Mesendoderm (in vitro differentiated cells): Measurements from ENCODE around the gene MAGEA2B. TPM values are rescaled to one million over a fixed set of nuclear protein-coding genes. Genes with fewer than 3 reads are reported as not detected.
"Not testable (repeated sequence)": the region's sequence is repeated elsewhere in the genome, so short reads cannot be mapped to it uniquely, and the experiment has no call there.

Experiments used
- DNase-seq: peaks from one replicate; pipeline ENCODE4 v3.0.0; 2013
- H2AK5ac ChIP-seq: 2 replicates; pipeline ENCODE4 v1.6.1; 2013; ENCODE audit warnings: low read length, inconsistent platforms
- H2BK120ac ChIP-seq: 2 replicates; pipeline ENCODE4 v1.6.1; 2013; ENCODE audit warnings: low read depth, mild to moderate bottlenecking, low read length, moderate library complexity, mixed read lengths
- H2BK15ac ChIP-seq: replicated peaks from 2 replicates; pipeline ENCODE4 v1.6.1; 2013; ENCODE audit warnings: low read depth, mild to moderate bottlenecking, moderate library complexity
- H2BK5ac ChIP-seq: 2 replicates; pipeline ENCODE4 v1.6.1; 2013; ENCODE audit warnings: low read length, inconsistent platforms
- H3K18ac ChIP-seq: 2 replicates; pipeline ENCODE4 v1.6.1; 2013; ENCODE audit warnings: mild to moderate bottlenecking, low read length, mixed read lengths
- H3K23ac ChIP-seq: one replicate; pipeline ENCODE4 v1.6.1; 2013; ENCODE audit warnings: low read length
- H3K27ac ChIP-seq: 2 replicates; pipeline ENCODE4 v1.5.1; 2013; ENCODE audit warnings: low read depth, mild to moderate bottlenecking, inconsistent platforms, low read length, moderate library complexity
- H3K27me3 ChIP-seq: 2 replicates; pipeline ENCODE4 v1.6.1; 2013; ENCODE audit warnings: low read length, control low read depth, mild to moderate bottlenecking, inconsistent platforms; ENCODE audit not compliant: insufficient read depth, poor library complexity
- H3K36me3 ChIP-seq: 2 replicates; pipeline ENCODE4 v1.6.1; 2013; ENCODE audit warnings: low read length, inconsistent platforms; ENCODE audit not compliant: control insufficient read depth, insufficient read depth
- H3K4ac ChIP-seq: one replicate; pipeline ENCODE4 v1.6.1; 2013; ENCODE audit warnings: low read depth, mild to moderate bottlenecking, low read length, moderate library complexity
- H3K4me1 ChIP-seq: 2 replicates; pipeline ENCODE4 v1.6.1; 2013; ENCODE audit warnings: low read depth, low read length, inconsistent platforms; ENCODE audit not compliant: control insufficient read depth
- H3K4me2 ChIP-seq: 2 replicates; pipeline ENCODE4 v1.6.1; 2013; ENCODE audit warnings: low read length
- H3K4me3 ChIP-seq: 2 replicates; pipeline ENCODE4 v1.5.1; 2013; ENCODE audit warnings: mild to moderate bottlenecking, low read length
- H3K56ac ChIP-seq: one replicate; pipeline ENCODE4 v1.6.1; 2013; ENCODE audit warnings: low read length
- H3K79me1 ChIP-seq: 2 replicates; pipeline ENCODE4 v1.6.1; 2013; ENCODE audit warnings: low read length, inconsistent platforms
- H3K79me2 ChIP-seq: 2 replicates; pipeline ENCODE4 v1.6.1; 2013; ENCODE audit warnings: mild to moderate bottlenecking, low read length; ENCODE audit not compliant: control insufficient read depth, insufficient read depth
- H3K9ac ChIP-seq: 2 replicates; pipeline ENCODE4 v1.6.1; 2013; ENCODE audit warnings: low read length, inconsistent platforms
- H4K5ac ChIP-seq: one replicate; pipeline ENCODE4 v1.6.1; 2013; ENCODE audit warnings: low read length
- H4K8ac ChIP-seq: one replicate; pipeline ENCODE4 v1.6.1; 2013; ENCODE audit warnings: low read depth, mild to moderate bottlenecking, control low read depth, low read length, moderate library complexity
- WGBS: extraction: QIAGEN DNeasy Blood & Tissue Kit; methylation state at CpG from one replicate; pipeline ENCODE4 v1.1.7; 2013; ENCODE audit warnings: low lambda C conversion rate, missing lambda C conversion rate; ENCODE audit not compliant: insufficient coverage; ENCODE audit errors: extremely low coverage; 5-methylcytosine and 5-hydroxymethylcytosine counted together
- polyA plus RNA-seq, 2 experiments: library from polyadenylated mRNA; stranded (reverse); fragments of 200-250 nt; gene quantifications; one replicate each; pipeline ENCODE4 v1.2.3, GENCODE V29; 2013

MAGEA2B gene, protein sequence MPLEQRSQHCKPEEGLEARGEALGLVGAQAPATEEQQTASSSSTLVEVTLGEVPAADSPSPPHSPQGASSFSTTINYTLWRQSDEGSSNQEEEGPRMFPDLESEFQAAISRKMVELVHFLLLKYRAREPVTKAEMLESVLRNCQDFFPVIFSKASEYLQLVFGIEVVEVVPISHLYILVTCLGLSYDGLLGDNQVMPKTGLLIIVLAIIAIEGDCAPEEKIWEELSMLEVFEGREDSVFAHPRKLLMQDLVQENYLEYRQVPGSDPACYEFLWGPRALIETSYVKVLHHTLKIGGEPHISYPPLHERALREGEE
- polyA plus RNA-seq (2013, experiment 1 of 2), result 0.21 TPM
- polyA plus RNA-seq (2013, experiment 2 of 2), result 0.62 TPM

DNA sequence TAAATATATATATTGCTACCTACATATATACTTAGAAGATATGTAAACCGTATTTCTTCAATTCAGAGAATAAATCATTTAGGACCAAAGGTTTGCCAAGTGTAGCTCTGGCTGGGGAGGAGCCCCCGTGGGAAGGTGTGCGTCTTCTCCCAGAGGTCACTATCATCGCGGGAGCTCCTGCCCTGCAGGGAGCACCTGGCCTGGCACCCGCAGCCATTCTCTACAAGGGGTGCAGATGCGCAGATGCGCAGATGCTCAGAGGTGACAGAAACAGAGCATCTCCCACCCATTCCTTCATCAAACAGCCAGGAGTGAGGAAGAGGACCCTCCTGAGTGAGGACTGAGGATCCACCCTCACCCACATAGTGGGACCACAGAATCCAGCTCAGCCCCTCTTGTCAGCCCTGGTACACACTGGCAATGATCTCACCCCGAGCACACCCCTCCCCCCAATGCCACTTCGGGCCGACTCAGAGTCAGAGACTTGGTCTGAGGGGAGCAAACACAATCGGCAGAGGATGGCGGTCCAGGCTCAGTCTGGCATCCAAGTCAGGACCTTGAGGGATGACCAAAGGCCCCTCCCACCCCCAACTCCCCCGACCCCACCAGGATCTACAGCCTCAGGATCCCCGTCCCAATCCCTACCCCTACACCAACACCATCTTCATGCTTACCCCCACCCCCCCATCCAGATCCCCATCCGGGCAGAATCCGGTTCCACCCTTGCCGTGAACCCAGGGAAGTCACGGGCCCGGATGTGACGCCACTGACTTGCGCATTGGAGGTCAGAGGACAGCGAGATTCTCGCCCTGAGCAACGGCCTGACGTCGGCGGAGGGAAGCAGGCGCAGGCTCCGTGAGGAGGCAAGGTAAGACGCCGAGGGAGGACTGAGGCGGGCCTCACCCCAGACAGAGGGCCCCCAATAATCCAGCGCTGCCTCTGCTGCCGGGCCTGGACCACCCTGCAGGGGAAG lies at the start of gene MAGEA2B:
Gene MAGEA2B (plus strand): TSS at position 814 of the 973 bp plus-strand sequence. CDS start 2,479 bp downstream, outside the sequence.
- not testable (repeated sequence) for H3K23ac ChIP-seq, DNase-seq, H3K36me3 ChIP-seq, H4K5ac ChIP-seq, H2BK15ac ChIP-seq, H3K9ac ChIP-seq, H3K4me3 ChIP-seq, H3K27ac ChIP-seq, H3K4me1 ChIP-seq, H3K4ac ChIP-seq, H3K18ac ChIP-seq, H2BK120ac ChIP-seq, H3K79me1 ChIP-seq, H3K79me2 ChIP-seq, H3K56ac ChIP-seq, H2BK5ac ChIP-seq, H4K8ac ChIP-seq, H3K27me3 ChIP-seq, H3K4me2 ChIP-seq, H2AK5ac ChIP-seq
- WGBS, result no CpG with 5 or more reads among the region's 35 CpGs

DNA sequence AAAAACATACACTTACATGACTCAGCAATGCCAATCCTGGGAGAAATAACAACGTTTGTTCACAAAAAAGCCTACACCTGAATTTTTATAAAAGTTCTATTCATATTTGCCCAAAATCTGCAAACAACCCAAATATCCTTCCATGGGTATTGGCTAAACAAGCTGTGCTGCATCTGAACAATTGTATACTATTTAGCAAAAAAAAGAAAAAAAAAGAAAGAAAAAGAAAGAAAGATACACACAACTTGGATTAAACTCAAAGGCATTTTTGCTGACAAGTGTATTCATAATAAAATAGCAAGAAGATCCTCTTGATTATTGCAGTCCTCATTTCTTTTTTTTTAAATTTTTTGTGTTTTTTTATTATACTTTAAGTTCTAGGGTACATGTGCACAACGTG lies 40.3 kb upstream of the MAGEA2B start:
- Histone ChIP-seq H3K23ac (no peak overlapping the region), H3K36me3 (no peaks in the 10 kb centered on the region), H3K27ac (no peak overlapping the region), H3K18ac (no peak overlapping the region), H2BK5ac (no peak overlapping the region), H3K79me1 (no peaks in the 10 kb centered on the region), H2BK15ac (no peak overlapping the region), H2AK5ac (no peak overlapping the region), H3K4me1 (no peaks in the 10 kb centered on the region), H2BK120ac (no peak overlapping the region), H3K9ac (no peak overlapping the region), H3K4me2 (no peak overlapping the region), H3K79me2 (no peaks in the 10 kb centered on the region), H4K8ac (no peak overlapping the region), H3K56ac (no peak overlapping the region), H3K4me3 (no peak overlapping the region), H4K5ac (no peak overlapping the region), H3K4ac (no peak overlapping the region), H3K27me3 (no peaks in the 10 kb centered on the region)
- WGBS, result no CpG with 5 or more reads among the region's 2 CpGs
- DNase-seq, result no peak

DNA sequence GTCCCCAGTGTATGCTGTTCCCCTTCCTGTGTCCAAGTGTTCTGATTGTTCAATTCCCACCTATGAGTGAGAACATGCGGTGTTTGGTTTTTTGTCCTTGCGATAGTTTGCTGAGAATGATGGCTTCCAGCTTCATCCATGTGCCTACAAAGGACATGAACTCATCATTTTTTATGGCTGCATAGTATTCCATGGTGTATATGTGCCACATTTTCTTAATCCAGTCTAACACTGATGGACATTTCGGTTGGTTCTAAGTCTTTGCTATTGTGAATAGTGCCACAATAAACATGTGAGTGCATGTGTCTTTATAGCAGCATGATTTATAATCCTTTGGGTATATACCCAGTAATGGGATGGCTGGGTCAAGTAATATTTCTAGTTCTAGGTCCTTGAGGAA lies 39.8 kb upstream of the MAGEA2B start:
- not testable (repeated sequence) for H3K4me1 ChIP-seq, H3K9ac ChIP-seq, H2AK5ac ChIP-seq, H3K4me2 ChIP-seq, H3K27ac ChIP-seq, H2BK15ac ChIP-seq, H3K36me3 ChIP-seq, H3K4me3 ChIP-seq, H3K79me2 ChIP-seq, H3K56ac ChIP-seq, H3K27me3 ChIP-seq, H4K8ac ChIP-seq, H3K79me1 ChIP-seq, H2BK120ac ChIP-seq, H3K18ac ChIP-seq, H3K4ac ChIP-seq, H2BK5ac ChIP-seq, H4K5ac ChIP-seq, DNase-seq, H3K23ac ChIP-seq
- no CpG with 5 or more reads among the region's 3 CpGs for WGBS

DNA sequence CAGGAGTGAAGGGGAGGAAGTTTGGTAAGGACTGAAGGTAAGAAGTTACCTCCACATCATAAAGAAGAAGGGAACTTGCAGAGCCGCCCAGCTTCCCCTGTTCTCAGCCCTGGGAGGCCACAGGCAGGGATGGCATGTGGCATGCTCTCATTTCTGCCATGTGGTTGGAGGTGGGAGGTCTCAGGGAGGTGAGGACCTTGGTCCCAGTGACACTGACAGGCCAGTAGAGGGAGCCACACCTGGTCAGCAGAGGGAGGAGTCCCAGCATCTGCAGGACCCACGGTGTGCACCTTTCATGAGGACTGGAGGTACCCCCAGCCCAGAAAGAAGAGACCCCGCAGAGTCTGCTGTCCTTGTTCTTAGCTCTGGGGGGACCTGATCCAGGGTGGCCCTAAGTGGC lies 33.4 kb upstream of the MAGEA2B start:
- H3K18ac ChIP-seq, H3K36me3 ChIP-seq, H3K79me2 ChIP-seq, H2BK5ac ChIP-seq, H2BK120ac ChIP-seq, H2BK15ac ChIP-seq, H3K79me1 ChIP-seq, H3K4ac ChIP-seq, H3K56ac ChIP-seq, H2AK5ac ChIP-seq, H3K23ac ChIP-seq, H4K8ac ChIP-seq, H3K4me3 ChIP-seq, H4K5ac ChIP-seq, DNase-seq, H3K9ac ChIP-seq, H3K4me1 ChIP-seq, H3K27ac ChIP-seq, H3K4me2 ChIP-seq, H3K27me3 ChIP-seq: not testable (repeated sequence)
- no CpG with 5 or more reads among the region's 3 CpGs for WGBS

DNA sequence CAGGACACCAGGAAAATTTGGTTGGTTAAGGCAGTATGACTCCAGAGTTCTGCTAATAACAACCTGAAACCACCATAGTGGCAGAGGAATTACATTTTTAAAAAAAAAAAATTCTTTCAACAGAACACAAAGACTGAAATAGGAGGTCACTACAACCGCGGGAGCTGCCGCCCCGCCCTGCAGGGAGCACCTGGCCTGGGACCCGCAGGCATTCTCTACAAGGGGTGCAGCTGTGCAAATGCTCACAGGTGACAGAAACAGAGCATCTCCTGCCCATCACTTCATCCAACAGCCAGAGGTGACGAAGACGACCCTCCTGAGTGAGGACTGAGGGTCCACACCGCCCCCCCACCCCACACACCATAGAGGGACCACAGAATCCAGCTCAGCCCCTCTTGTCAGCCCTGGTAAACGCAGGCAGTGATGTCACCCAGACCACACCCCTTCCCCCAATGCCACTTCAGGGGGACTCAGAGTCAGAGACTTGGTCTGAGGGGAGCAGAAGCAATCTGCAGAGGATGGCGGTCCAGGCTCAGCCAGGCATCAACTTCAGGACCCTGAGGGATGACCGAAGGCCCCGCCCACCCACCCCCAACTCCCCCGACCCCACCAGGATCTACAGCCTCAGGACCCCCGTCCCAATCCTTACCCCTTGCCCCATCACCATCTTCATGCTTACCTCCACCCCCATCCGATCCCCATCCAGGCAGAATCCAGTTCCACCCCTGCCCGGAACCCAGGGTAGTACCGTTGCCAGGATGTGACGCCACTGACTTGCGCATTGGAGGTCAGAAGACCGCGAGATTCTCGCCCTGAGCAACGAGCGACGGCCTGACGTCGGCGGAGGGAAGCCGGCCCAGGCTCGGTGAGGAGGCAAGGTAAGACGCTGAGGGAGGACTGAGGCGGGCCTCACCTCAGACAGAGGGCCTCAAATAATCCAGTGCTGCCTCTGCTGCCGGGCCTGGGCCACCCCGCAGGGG lies 16.2 kb upstream of the MAGEA2B start, which contains the start of gene MAGEA3:
Gene MAGEA3 (plus strand): TSS at position 843 of the 980 bp plus-strand sequence. CDS start 2,039 bp downstream, outside the sequence.
- not testable (repeated sequence) for H3K27ac ChIP-seq, H2AK5ac ChIP-seq, DNase-seq, H3K4ac ChIP-seq, H2BK120ac ChIP-seq, H3K4me2 ChIP-seq, H3K4me1 ChIP-seq, H3K79me1 ChIP-seq, H3K4me3 ChIP-seq, H3K23ac ChIP-seq, H4K5ac ChIP-seq, H2BK15ac ChIP-seq, H3K56ac ChIP-seq, H3K36me3 ChIP-seq, H4K8ac ChIP-seq, H3K9ac ChIP-seq, H2BK5ac ChIP-seq, H3K27me3 ChIP-seq, H3K18ac ChIP-seq, H3K79me2 ChIP-seq
- no CpG with 5 or more reads among the region's 34 CpGs for WGBS
